HepG2 (cell line): Measurements from ENCODE around the gene ST6GALNAC2. TPM values are rescaled to one million over a fixed set of nuclear protein-coding genes. Genes with fewer than 3 reads are reported as not detected.

ENCODE experiments used
- AGO1 ChIP-seq: fragments of 200-400 bp; formaldehyde crosslinking; IDR thresholded peaks from 2 replicates; pipeline ENCODE4 v1.6.1; 2017; ENCODE audit warnings: mild to moderate bottlenecking, low read depth, low read length, moderate library complexity; ENCODE audit not compliant: poor library complexity, severe bottlenecking
- ARHGAP35 ChIP-seq: sonication (generic); formaldehyde crosslinking; IDR thresholded peaks from 2 replicates; pipeline ENCODE4 v1.9.0; 2022; ENCODE audit warnings: mild to moderate bottlenecking, inconsistent platforms, moderate library complexity, missing genetic modification reagents, borderline replicate concordance
- ARNTL ChIP-seq: sonication (generic); formaldehyde crosslinking; IDR thresholded peaks from 2 replicates; pipeline ENCODE4 v1.4.0; 2020; ENCODE audit warnings: mild to moderate bottlenecking, missing genetic modification reagents
- CBX5 ChIP-seq: sonication (generic); formaldehyde crosslinking; IDR thresholded peaks from 2 replicates; pipeline ENCODE4 v1.4.0; 2020; ENCODE audit warnings: missing genetic modification reagents, borderline replicate concordance
- MYNN ChIP-seq: sonication (generic); formaldehyde crosslinking; IDR thresholded peaks from 2 replicates; pipeline ENCODE4 v1.4.0; 2020; ENCODE audit warnings: mild to moderate bottlenecking, low read depth, missing genetic modification reagents
- NR2F1 ChIP-seq, 2 experiments: fragments of 450-650 bp in 1 of 2; formaldehyde crosslinking in 1 of 2; IDR thresholded peaks; 2 replicates each; pipeline versions ENCODE4 v1.5.0 to v1.6.1; 2016 to 2020; ENCODE audit warnings: mild to moderate bottlenecking in 1 of 2, missing compliant biosample characterization in 1 of 2, missing genetic modification reagents in 1 of 2, moderate library complexity in 1 of 2
- RAD21 ChIP-seq: fragments of 450-650 bp; formaldehyde crosslinking; IDR thresholded peaks from 2 replicates; pipeline ENCODE4 v1.5.0; 2020; ENCODE audit warnings: mild to moderate bottlenecking
- STAG1 ChIP-seq: sonication (generic); formaldehyde crosslinking; IDR thresholded peaks from 2 replicates; pipeline ENCODE4 v1.4.0; 2020; ENCODE audit warnings: missing genetic modification reagents
- TARDBP ChIP-seq: sonication (generic); formaldehyde crosslinking; IDR thresholded peaks from 2 replicates; pipeline ENCODE4 v1.8.0; 2022; ENCODE audit warnings: mild to moderate bottlenecking, missing genetic modification reagents
- TBP ChIP-seq: sonication (generic); formaldehyde crosslinking; IDR thresholded peaks from 2 replicates; pipeline ENCODE4 v1.5.0; 2020; ENCODE audit warnings: missing genetic modification reagents
- XRCC5 ChIP-seq: fragments of 200-400 bp; formaldehyde crosslinking; optimal IDR thresholded peaks from 2 replicates; pipeline ENCODE3; 2017; ENCODE audit warnings: mild to moderate bottlenecking, low read length
- ZBTB7B ChIP-seq: sonication (generic); formaldehyde crosslinking; IDR thresholded peaks from 2 replicates; pipeline ENCODE4 v1.4.0; 2020; ENCODE audit warnings: missing genetic modification reagents
- ZNF225 ChIP-seq: sonication (generic); formaldehyde crosslinking; IDR thresholded peaks from 2 replicates; pipeline ENCODE4 v1.4.0; 2020; ENCODE audit warnings: mild to moderate bottlenecking, missing genetic modification reagents
- ZNF296 ChIP-seq: sonication (generic); formaldehyde crosslinking; conservative IDR thresholded peaks from 2 replicates; pipeline ENCODE4 v1.5.0; 2020; ENCODE audit warnings: mild to moderate bottlenecking, missing genetic modification reagents
- ZNF350 ChIP-seq: sonication (generic); formaldehyde crosslinking; IDR thresholded peaks from 2 replicates; pipeline ENCODE4 v1.4.0; 2020; ENCODE audit warnings: mild to moderate bottlenecking, low read depth, missing genetic modification reagents, borderline replicate concordance
- ZNF687 ChIP-seq: sonication (generic); formaldehyde crosslinking; IDR thresholded peaks from 2 replicates; pipeline ENCODE4 v1.5.1; 2020; ENCODE audit warnings: mild to moderate bottlenecking, missing genetic modification reagents, moderate library complexity
- ZSCAN5A ChIP-seq: sonication (generic); formaldehyde crosslinking; IDR thresholded peaks from 2 replicates; pipeline ENCODE4 v1.8.0; 2022; ENCODE audit warnings: mild to moderate bottlenecking, missing genetic modification reagents, borderline replicate concordance
- polyA plus RNA-seq, 8 experiments: library from polyadenylated mRNA; depleted of rRNA in 3 of 8; stranded (reverse) in 7 of 8; unstranded in 1 of 8; fragments of >200 nt; fragmentation: Illumina TruSeq in 4 of 8; extraction: Trizol in 4 of 8; gene quantifications; 2 replicates each; pipeline versions ENCODE4 v1.2.1 to v1.2.3, GENCODE V29; 2011 to 2016; ENCODE audit warnings: low read depth in 4 of 8, missing spikeins in 1 of 8, mixed read lengths in 1 of 8; ENCODE audit not compliant: insufficient read depth in 1 of 8
- total RNA-seq, 5 experiments: library from RNA; depleted of rRNA; stranded (reverse); fragments of >200 nt; fragmentation: Illumina TruSeq; extraction: Trizol; gene quantifications; 2 replicates each; pipeline ENCODE4 v1.2.3, GENCODE V29; 2016; ENCODE audit warnings: low read depth in 1 of 5

The ST6GALNAC2 gene
- total and polyA plus RNA-seq, 2 of the 13 experiments (the other 11 are each of a cell fraction or from before 2014, with no cell fraction given), result 0.12 to 0.49 TPM

- TF ChIP-seq ZSCAN5A (CRISPR knock-in tag) (no peak), TBP (CRISPR knock-in tag) (no peak), CBX5 (CRISPR knock-in tag) (0 out of 2 replicates have a peak, but pooled peaks have one; percentile 21), ZNF350 (CRISPR knock-in tag) (0 out of 2 replicates have a peak, but pooled peaks have one; percentile 20), AGO1 (no peak), XRCC5 (peak; percentile 43), NR2F1 (CRISPR knock-in tag; IDR thresholded peaks at IDR 0.05) (0 out of 4 replicates have a peak, but pooled peaks of 1 of the 2 experiments have one; percentile 6), ZNF296 (CRISPR knock-in tag) (no peak), ARNTL (CRISPR knock-in tag) (peak; percentile 64; the same call in 1 of the 2 replicates), MYNN (CRISPR knock-in tag) (0 out of 2 replicates have a peak, but pooled peaks have one; percentile 39), ZNF687 (CRISPR knock-in tag) (peak; percentile 68), TARDBP (CRISPR knock-in tag) (peak; percentile 79), STAG1 (CRISPR knock-in tag) (peak; percentile 93), ARHGAP35 (CRISPR knock-in tag) (no peak), ZBTB7B (CRISPR knock-in tag) (peak; percentile 84; the same call in 1 of the 2 replicates), ZNF225 (CRISPR knock-in tag) (0 out of 2 replicates have a peak, but pooled peaks have one; percentile 34), RAD21 (CRISPR knock-in tag) (peak; percentile 97)
Observed at GRCh38 chr17:76547183-76547641, 38.4 kb downstream of the ST6GALNAC2 start (continued).
